AML-193 (cell line): Measurements from ENCODE around the gene AR.
A peak's percentile ranks its signal among the peaks of the same experiment; 100 is the strongest.

Experiments used
- DNase-seq, 2 experiments: peaks; one replicate each; lab custom pipeline; 2025; lab: John Stamatoyannopoulos, UW

Gene AR

GRCh38 chrX:67543818-67544217 lies at the start of gene AR:
Gene AR (plus strand): TSS chrX:67544021. CDS start chrX:67545147, 1,126 bp downstream.
- DNase-seq: no peak

- DNase-seq: no peak
These were observed 43.2 kb upstream of the AR start for GRCh38 chrX:67500617-67501016.

GRCh38 chrX:67503004-67503403 lies 40.8 kb upstream of the AR start:
- DNase-seq: no peak

GRCh38 chrX:67503453-67503852 lies 40.4 kb upstream of the AR start:
- no peak for DNase-seq

- DNase-seq: no peak
These were observed 23.1 kb upstream of the AR start for GRCh38 chrX:67520671-67521070.

GRCh38 chrX:67523002-67523681 lies 20.7 kb upstream of the AR start:
- no peak for DNase-seq

- no peak for DNase-seq
These were observed 19.9 kb upstream of the AR start for GRCh38 chrX:67523932-67524331.

- DNase-seq: no peak
These were observed 19.4 kb upstream of the AR start for GRCh38 chrX:67524428-67524827.

- no peak for DNase-seq
These were observed 18.7 kb upstream of the AR start for GRCh38 chrX:67524950-67525691.

GRCh38 chrX:67536564-67536963 lies 7.3 kb upstream of the AR start:
- no peak for DNase-seq

GRCh38 chrX:67538383-67538782 lies 5.4 kb upstream of the AR start:
- DNase-seq: no peak

GRCh38 chrX:67544281-67545035 lies 637 bp downstream of the AR start:
- no peak for DNase-seq

GRCh38 chrX:67545036-67545821 lies 1.4 kb downstream of the AR start:
- no peak for DNase-seq

- no peak for DNase-seq
These were observed 2.2 kb downstream of the AR start for GRCh38 chrX:67545893-67546495.

GRCh38 chrX:67546496-67547423 lies 2.9 kb downstream of the AR start:
- DNase-seq: no peak

GRCh38 chrX:67555578-67556203 lies 11.9 kb downstream of the AR start:
- DNase-seq: peak; percentile 6 to 12

- no peak for DNase-seq
These were observed 14.4 kb downstream of the AR start for GRCh38 chrX:67558267-67558666.

- DNase-seq: no peak
These were observed 19.9 kb downstream of the AR start for GRCh38 chrX:67563469-67564448.

- no peak for DNase-seq
These were observed 20.7 kb downstream of the AR start for GRCh38 chrX:67564475-67564874.
